H1 (cell line): Measurements from ENCODE around the gene THBD. TPM values are rescaled to one million over a fixed set of nuclear protein-coding genes. Genes with fewer than 3 reads are reported as not detected.

Source experiments
- CTCF ChIA-PET: fragments of 300-600 bp; sonication (Branson Sonifier 250); formaldehyde crosslinking; loops from one replicate; lab custom pipeline; 2021; ENCODE audit not compliant: partially characterized antibody; lab: Charles Lee
- POLR2A ChIA-PET: fragments of 300-600 bp; sonication (Branson Sonifier 250); formaldehyde crosslinking; loops from one replicate; lab custom pipeline; 2021; ENCODE audit warnings: inconsistent platforms; ENCODE audit not compliant: partially characterized antibody; lab: Charles Lee
- DNase-seq, 2 experiments: peaks; one replicate each; pipeline versions ENCODE4 v3.0.0 to v3.0.0-alpha.2; 2010 to 2022; ENCODE audit warnings: low spot score in 2 of 2, low read depth in 1 of 2, mixed read lengths in 1 of 2
- FAIRE-seq: peaks from 2 replicates; lab custom pipeline; 2011; peaks lifted over from hg19 to GRCh38; lab: Jason Lieb, UNC
- H2AFZ ChIP-seq: 2 replicates; pipeline ENCODE4 v1.8.1; 2012; ENCODE audit warnings: low read length, inconsistent platforms
- H2AK5ac ChIP-seq: 2 replicates; pipeline ENCODE4 v1.6.1; 2013; ENCODE audit warnings: low read depth, low read length
- H2BK120ac ChIP-seq: replicated peaks from 2 replicates; pipeline ENCODE3; 2013; ENCODE audit warnings: low read depth, low read length, inconsistent platforms
- H2BK12ac ChIP-seq: 2 replicates; pipeline ENCODE4 v1.6.1; 2013; ENCODE audit warnings: low read depth, low read length
- H2BK15ac ChIP-seq: 2 replicates; pipeline ENCODE4 v1.6.1; 2013; ENCODE audit warnings: low read length
- H2BK20ac ChIP-seq: 2 replicates; pipeline ENCODE4 v1.6.1; 2013; ENCODE audit warnings: low read length
- H2BK5ac ChIP-seq: 2 replicates; pipeline ENCODE4 v1.6.1; 2013; ENCODE audit warnings: low read depth, low read length
- H3K14ac ChIP-seq: 2 replicates; pipeline ENCODE4 v1.6.1; 2013; ENCODE audit warnings: inconsistent platforms; ENCODE audit not compliant: insufficient read length
- H3K18ac ChIP-seq: 2 replicates; pipeline ENCODE4 v1.6.1; 2013; ENCODE audit warnings: low read length; ENCODE audit errors: extremely low read depth
- H3K23ac ChIP-seq: 2 replicates; pipeline ENCODE4 v1.6.1; 2013; ENCODE audit warnings: inconsistent platforms; ENCODE audit not compliant: insufficient read length
- H3K23me2 ChIP-seq: 2 replicates; pipeline ENCODE4 v1.6.1; 2013; ENCODE audit warnings: low read depth, low read length
- H3K27ac ChIP-seq: 2 replicates; pipeline ENCODE4 v1.6.1; 2011; ENCODE audit warnings: low read depth, low read length, inconsistent platforms
- H3K27me3 ChIP-seq, 4 experiments: replicated peaks in 1 of 4; 1 replicate in 1 of 4; 2 replicates in 3 of 4; pipeline versions ENCODE4 v1.6.1 to v1.8.1; 2011 to 2013; ENCODE audit warnings: low read length in 3 of 4, mild to moderate bottlenecking in 3 of 4, inconsistent platforms in 2 of 4, mixed read lengths in 2 of 4, moderate library complexity in 1 of 4; ENCODE audit not compliant: control insufficient read depth in 3 of 4, insufficient read depth in 3 of 4; ENCODE audit errors: extremely low read depth in 1 of 4
- H3K36me3 ChIP-seq, 4 experiments: 2 replicates each; pipeline versions ENCODE4 v1.6.1 to v1.8.1; 2011 to 2013; ENCODE audit warnings: mild to moderate bottlenecking in 4 of 4, low read length in 3 of 4, moderate library complexity in 2 of 4, control low read depth in 1 of 4, inconsistent platforms in 1 of 4; ENCODE audit not compliant: insufficient read depth in 4 of 4, control insufficient read depth in 2 of 4
- H3K4ac ChIP-seq: replicated peaks from 2 replicates; pipeline ENCODE3; 2013; ENCODE audit warnings: low read length, low read depth, mixed read lengths, inconsistent platforms; ENCODE audit not compliant: insufficient read length
- H3K4me1 ChIP-seq, 4 experiments: replicated peaks in 1 of 4; 1 replicate in 1 of 4; 2 replicates in 3 of 4; pipeline versions ENCODE4 v1.6.1 to v1.8.1; 2011 to 2013; ENCODE audit warnings: low read length in 3 of 4, inconsistent platforms in 2 of 4, mixed read lengths in 1 of 4; ENCODE audit not compliant: insufficient read depth in 4 of 4, control insufficient read depth in 3 of 4
- H3K4me2 ChIP-seq, 2 experiments: 2 replicates each; pipeline versions ENCODE4 v1.6.1 to v1.8.1; 2011 to 2013; ENCODE audit warnings: low read depth in 2 of 2, low read length in 2 of 2, control low read depth in 1 of 2, inconsistent platforms in 1 of 2, mild to moderate bottlenecking in 1 of 2; ENCODE audit not compliant: insufficient read depth in 1 of 2
- H3K4me3 ChIP-seq, 4 experiments: fragments of 200-600, 300-600 bp in 1 of 4; sonication (generic), shearing (Covaris generic), sonication (Bioruptor Twin) in 1 of 4; 2 replicates each; pipeline versions ENCODE4 v1.5.1 to v1.8.1; 2011 to 2016; ENCODE audit warnings: low read length in 4 of 4, low read depth in 3 of 4, control low read depth in 2 of 4, inconsistent platforms in 2 of 4, mild to moderate bottlenecking in 2 of 4, mixed read lengths in 1 of 4, moderate library complexity in 1 of 4; ENCODE audit not compliant: insufficient read depth in 2 of 4; ENCODE audit errors: extremely low read depth in 1 of 4
- H3K56ac ChIP-seq: replicated peaks from 2 replicates; pipeline ENCODE3; 2013; ENCODE audit warnings: low read depth, mild to moderate bottlenecking, mixed read lengths, low read length, inconsistent platforms; ENCODE audit not compliant: insufficient read length
- H3K79me1 ChIP-seq: 2 replicates; pipeline ENCODE4 v1.6.1; 2013; ENCODE audit warnings: low read depth, low read length, control low read depth
- H3K79me2 ChIP-seq, 2 experiments: 2 replicates each; pipeline versions ENCODE4 v1.6.1 to v1.8.1; 2012 to 2013; ENCODE audit warnings: low read length in 2 of 2, mild to moderate bottlenecking in 2 of 2, inconsistent platforms in 1 of 2; ENCODE audit not compliant: insufficient read depth in 2 of 2, control insufficient read depth in 1 of 2
- H3K9ac ChIP-seq, 4 experiments: replicated peaks in 1 of 4; 1 replicate in 1 of 4; 2 replicates in 3 of 4; pipeline versions ENCODE4 v1.6.1 to v1.8.1; 2011 to 2013; ENCODE audit warnings: low read depth in 3 of 4, low read length in 3 of 4, control low read depth in 2 of 4, mild to moderate bottlenecking in 2 of 4, moderate library complexity in 2 of 4, inconsistent platforms in 1 of 4; ENCODE audit errors: extremely low read depth in 1 of 4
- H3K9me3 ChIP-seq, 2 experiments: 2 replicates each; pipeline versions ENCODE4 v1.6.1 to v1.8.1; 2012 to 2013; ENCODE audit warnings: mild to moderate bottlenecking in 2 of 2, moderate library complexity in 2 of 2, control low read depth in 1 of 2, inconsistent platforms in 1 of 2, low read depth in 1 of 2, low read length in 1 of 2, mixed read lengths in 1 of 2; ENCODE audit not compliant: insufficient read depth in 2 of 2
- H4K20me1 ChIP-seq, 2 experiments: replicated peaks in 1 of 2; 2 replicates each; pipeline versions ENCODE3 to v1.8.1; 2011 to 2013; ENCODE audit warnings: inconsistent platforms in 2 of 2, low read length in 2 of 2, mild to moderate bottlenecking in 1 of 2; ENCODE audit not compliant: insufficient read depth in 2 of 2, control insufficient read depth in 1 of 2
- H4K5ac ChIP-seq: 2 replicates; pipeline ENCODE4 v1.6.1; 2013; ENCODE audit warnings: low read length, low read depth, mixed read lengths, inconsistent platforms; ENCODE audit not compliant: insufficient read length
- H4K8ac ChIP-seq: 2 replicates; pipeline ENCODE4 v1.8.0; 2013; ENCODE audit warnings: mild to moderate bottlenecking, moderate library complexity, low read length, inconsistent platforms; ENCODE audit not compliant: insufficient read depth; ENCODE audit errors: extremely low read depth
- H4K91ac ChIP-seq: replicated peaks from 2 replicates; pipeline ENCODE3; 2013; ENCODE audit warnings: low read length, mixed read lengths, inconsistent platforms; ENCODE audit not compliant: insufficient read length
- CBX8 ChIP-seq: fragments of 300-800, 300-1000 bp; sonication (generic); IDR thresholded peaks from 2 replicates; pipeline ENCODE4 v1.7.1; 2016; ENCODE audit warnings: low read depth, low read length, borderline replicate concordance
- CTCF ChIP-seq, 3 experiments: IDR thresholded peaks; 1 replicate in 2 of 3; 2 replicates in 1 of 3; pipeline versions ENCODE4 v1.5.1 to v1.6.1; 2011; ENCODE audit warnings: low read length in 3 of 3, mild to moderate bottlenecking in 3 of 3, inconsistent platforms in 2 of 3, low read depth in 1 of 3, moderate library complexity in 1 of 3; ENCODE audit not compliant: insufficient read depth in 1 of 3; ENCODE audit errors: control extremely low read depth in 1 of 3
- EGR1 ChIP-seq: IDR thresholded peaks from 2 replicates; pipeline ENCODE4 v1.6.1; 2011; ENCODE audit warnings: low read depth, low read length, borderline replicate concordance
- MAX ChIP-seq: IDR thresholded peaks from 2 replicates; pipeline ENCODE4 v1.6.1; 2012; ENCODE audit warnings: inconsistent platforms
- RBBP5 ChIP-seq: IDR thresholded peaks from 2 replicates; pipeline ENCODE4 v1.7.1; 2012; ENCODE audit warnings: low read depth, mild to moderate bottlenecking, inconsistent platforms, low read length, moderate library complexity, borderline replicate concordance
- RNF2 ChIP-seq: fragments of 200-900, 300-1000 bp; sonication (generic); IDR thresholded peaks from 2 replicates; pipeline ENCODE4 v1.7.1; 2016; ENCODE audit warnings: borderline replicate concordance, low read depth, mild to moderate bottlenecking, antibody characterized with exemption, low read length; ENCODE audit not compliant: poor library complexity, severe bottlenecking; ENCODE audit errors: missing control alignments
- WGBS, 2 experiments: shearing (Covaris generic) in 1 of 2; methylation state at CpG; one replicate each; pipeline versions ENCODE4 v1.1.6 to v1.1.7; 2013 to 2015; ENCODE audit warnings: low lambda C conversion rate in 2 of 2, mixed read lengths in 2 of 2, inconsistent platforms in 1 of 2, low coverage in 1 of 2, missing lambda C conversion rate in 1 of 2; ENCODE audit not compliant: insufficient replicate concordance in 2 of 2, insufficient coverage in 1 of 2, insufficient read length in 1 of 2; ENCODE audit errors: extremely low coverage in 1 of 2, missing lambda C conversion rate in 1 of 2; 5-methylcytosine and 5-hydroxymethylcytosine counted together
- polyA plus RNA-seq, 7 experiments: library from polyadenylated mRNA; depleted of rRNA in 3 of 7; stranded (reverse) in 5 of 7; unstranded in 2 of 7; fragments of >200 nt in 5 of 7; fragments of 200-250 nt in 2 of 7; gene quantifications; 1 replicate in 5 of 7; 2 replicates in 1 of 7; 4 replicates in 1 of 7; pipeline versions ENCODE4 v1.2.1 to v1.2.3, GENCODE V29; 2011 to 2013; ENCODE audit warnings: missing spikeins in 2 of 7, mixed read lengths in 2 of 7
- total RNA-seq: library from RNA; stranded (reverse); fragmentation: NEBNext Ultra II Directional; extraction: Animal tissue kit (Norgen Biotek cat#: 25700); gene quantifications from 2 replicates; pipeline ENCODE4 v1.2.1, GENCODE V29; 2021

The THBD gene
- total and polyA plus RNA-seq, 2 of the 8 experiments (the other 6 are each of a cell fraction or from before 2014, with no cell fraction given), result 0.21 to 0.43 TPM

DNA sequence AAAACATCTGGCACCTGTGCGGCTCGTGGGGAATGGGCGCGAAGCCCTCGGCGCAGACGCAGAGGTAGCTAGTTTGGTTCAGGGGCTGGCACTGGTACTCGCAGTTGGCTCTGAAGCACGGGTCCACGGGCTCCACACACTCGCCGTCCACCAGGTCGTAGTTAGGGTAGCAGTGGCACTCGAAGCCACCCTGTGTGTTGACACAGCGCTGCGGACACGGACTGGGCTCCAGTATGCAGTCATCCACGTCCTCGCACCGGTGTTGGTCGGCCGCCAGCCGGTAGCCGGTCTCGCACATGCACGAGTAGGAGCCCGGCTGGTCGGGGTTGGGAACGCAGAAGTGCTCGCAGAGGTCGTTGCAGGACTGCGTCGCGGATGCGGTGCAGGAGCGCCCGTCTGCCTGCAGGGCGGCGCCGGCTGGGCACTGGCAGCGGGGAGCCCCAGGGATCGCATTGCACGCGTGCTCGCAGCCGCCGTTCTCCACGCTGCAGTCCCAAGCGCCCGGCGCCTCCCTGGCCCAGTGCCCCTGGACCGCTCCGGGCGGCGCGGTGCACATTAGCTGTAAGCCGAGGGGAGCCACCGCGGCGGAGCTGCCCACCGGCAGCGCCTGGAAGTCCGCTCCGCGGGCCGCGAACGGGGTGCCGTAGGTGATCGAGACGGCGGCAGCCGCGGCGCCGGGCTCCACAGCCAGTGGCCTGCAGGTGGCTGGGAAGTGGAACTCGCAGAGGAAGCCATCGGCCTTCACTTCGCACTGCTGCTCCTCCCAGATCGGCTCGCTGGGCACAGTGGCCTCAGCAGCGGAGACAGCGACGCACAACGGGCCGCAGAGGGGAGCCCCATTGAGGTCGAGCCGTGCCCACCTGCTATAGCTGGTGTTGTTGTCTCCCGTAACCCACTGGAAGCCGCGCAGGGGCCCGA lies 930 bp downstream of the THBD start:
- H2BK15ac ChIP-seq, result peak overlapping the region; percentile 92; the same call in 1 of the 2 replicates
- no peak overlapping the region for H4K8ac ChIP-seq
- ChIA-PET POLR2A (interaction anchor here (1.3 kb wide), 1 partner anchor 12 kb away, joined by 3 read pairs; no protein-coding TSS in a partner anchor), CTCF (interaction anchor here (0.9 to 5.0 kb wide), 13 partner anchors 10 to 357 kb away, joined by 3 to 90 read pairs (median 5); partner anchors contain the start of gene CD93)
- peak overlapping the region; percentile 54; the same call in 1 of the 2 replicates for H2AFZ ChIP-seq
- peak overlapping the region; percentile 70 to 98 for H3K4me2 ChIP-seq
- peak in 1 of 2 experiments; percentile 80 for DNase-seq
- H3K79me1 ChIP-seq, result no peaks in the 10 kb centered on the region
- H3K14ac ChIP-seq, result no peak overlapping the region
- no peak overlapping the region for H4K5ac ChIP-seq
- no peak overlapping the region for H2BK5ac ChIP-seq
- H3K4me1 ChIP-seq, result peaks cover 4 to 12% (median 7%) of the 10 kb centered on the region in 4 experiments; a peak in 6 of 7 replicates
- H2AK5ac ChIP-seq, result no peak overlapping the region
- no peak overlapping the region for H3K4ac ChIP-seq
- peak overlapping the region; percentile 98; the same call in 1 of the 2 replicates for H2BK12ac ChIP-seq
- H3K27me3 ChIP-seq, result peaks cover 31 to 66% (median 51%) of the 10 kb centered on the region in 4 experiments
- peak overlapping the region; percentile 30 to 66 (median 50) for H3K4me3 ChIP-seq
- H3K18ac ChIP-seq, result no peak overlapping the region
- H3K27ac ChIP-seq, result no peak overlapping the region
- 11% methylated on average over 85 of the region's 92 CpGs; no CpG with 5 or more reads in 1 of the 2 experiments for WGBS, 2 experiments
- no peak overlapping the region for H3K56ac ChIP-seq
- peak overlapping the region; percentile 59 for H4K91ac ChIP-seq
- FAIRE-seq, result no peak
- H2BK20ac ChIP-seq, result no peak overlapping the region; the same call in 1 of the 2 replicates
- H4K20me1 ChIP-seq, result peaks cover 0 to 5% of the 10 kb centered on the region in 2 experiments
- H3K9me3 ChIP-seq, result no peaks in the 10 kb centered on the region
- H3K23ac ChIP-seq, result no peak overlapping the region
- H3K79me2 ChIP-seq, result no peaks in the 10 kb centered on the region
- peaks cover 28% of the 10 kb centered on the region for H3K23me2 ChIP-seq
- H3K36me3 ChIP-seq, result no peaks in the 10 kb centered on the region
- H2BK120ac ChIP-seq, result no peak overlapping the region
- no peak overlapping the region for H3K9ac ChIP-seq
- TF ChIP-seq CBX8, result no peak
- peak; percentile 27 for TF ChIP-seq RNF2
- 0 out of 2 replicates have a peak, but pooled peaks have one; percentile 33 for TF ChIP-seq RBBP5
- peak; percentile 93 for TF ChIP-seq MAX
- TF ChIP-seq EGR1, result no peak
- peak; percentile 60 to 75 (median 62) for TF ChIP-seq CTCF (IDR thresholded peaks at IDR 0.05; ENCODE audit: control extremely low read depth in 1 of 3, insufficient read depth in 1 of 3, low read depth in 1 of 3, low read length in 3 of 3)
